LNCAP (cell line): Measurements from ENCODE around the gene SIK2.

ENCODE experiments used
- CTCF ChIP-seq: fragments of 450-650 bp; IDR thresholded peaks from 2 replicates; pipeline ENCODE4 v1.5.1; 2017; ENCODE audit warnings: mild to moderate bottlenecking

SIK2 gene

GRCh38 chr11:111635706-111636045 is 33.4 kb downstream of the SIK2 start:
- no peak for TF ChIP-seq CTCF

DNA sequence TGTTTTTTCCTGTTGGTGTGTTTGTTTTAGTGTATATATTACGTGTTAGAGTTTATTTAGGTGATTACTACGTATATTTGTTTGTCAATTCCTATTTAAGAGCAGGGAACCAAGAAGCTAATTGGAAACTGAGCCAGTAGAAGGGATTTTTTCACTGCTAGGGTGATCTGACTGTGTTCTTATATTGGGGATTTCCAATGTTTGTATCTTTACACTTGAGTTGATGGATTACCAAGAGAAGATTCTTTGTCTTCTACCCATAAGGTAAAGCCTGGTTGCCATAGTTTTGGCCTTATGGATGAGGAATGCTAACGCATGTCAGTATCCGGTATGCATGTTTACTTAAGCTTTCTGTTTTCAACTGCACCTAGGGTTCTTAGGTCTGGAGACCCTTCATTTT is 35.6 kb downstream of the SIK2 start:
- TF ChIP-seq CTCF: no peak

DNA sequence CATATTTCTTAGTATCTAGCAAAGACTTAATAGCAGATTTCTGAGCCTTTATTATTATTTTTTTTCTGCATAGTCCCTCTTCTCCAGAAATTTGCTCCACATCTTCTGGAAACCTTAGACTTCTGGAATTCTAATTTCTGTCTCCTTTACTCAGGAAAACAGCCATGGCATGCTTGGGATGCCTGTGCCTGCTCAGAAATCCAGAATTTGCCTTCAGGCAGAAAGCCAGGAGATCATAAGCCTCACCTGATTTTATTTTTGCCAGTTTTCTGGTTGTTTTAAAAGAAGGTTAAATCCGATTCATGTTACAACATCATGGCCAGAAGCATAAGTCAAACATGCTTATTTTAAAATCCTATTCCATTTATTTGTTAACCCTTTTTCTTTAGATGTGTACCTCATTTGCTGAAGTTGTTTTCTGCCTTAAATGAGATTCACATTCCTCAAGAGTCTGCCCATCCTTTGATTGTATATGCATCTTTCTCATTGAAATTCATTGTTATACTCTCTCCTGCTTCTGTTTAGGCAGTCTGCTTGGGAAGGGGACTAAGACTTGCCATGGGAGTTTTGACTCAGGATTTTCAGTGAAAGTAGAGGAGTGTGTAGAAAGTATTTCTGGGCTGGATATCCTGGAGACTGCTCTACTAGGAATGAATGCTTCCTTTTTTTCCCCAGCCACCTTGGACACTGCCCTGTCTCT is 37.1 kb downstream of the SIK2 start:
- TF ChIP-seq CTCF: no peak

DNA sequence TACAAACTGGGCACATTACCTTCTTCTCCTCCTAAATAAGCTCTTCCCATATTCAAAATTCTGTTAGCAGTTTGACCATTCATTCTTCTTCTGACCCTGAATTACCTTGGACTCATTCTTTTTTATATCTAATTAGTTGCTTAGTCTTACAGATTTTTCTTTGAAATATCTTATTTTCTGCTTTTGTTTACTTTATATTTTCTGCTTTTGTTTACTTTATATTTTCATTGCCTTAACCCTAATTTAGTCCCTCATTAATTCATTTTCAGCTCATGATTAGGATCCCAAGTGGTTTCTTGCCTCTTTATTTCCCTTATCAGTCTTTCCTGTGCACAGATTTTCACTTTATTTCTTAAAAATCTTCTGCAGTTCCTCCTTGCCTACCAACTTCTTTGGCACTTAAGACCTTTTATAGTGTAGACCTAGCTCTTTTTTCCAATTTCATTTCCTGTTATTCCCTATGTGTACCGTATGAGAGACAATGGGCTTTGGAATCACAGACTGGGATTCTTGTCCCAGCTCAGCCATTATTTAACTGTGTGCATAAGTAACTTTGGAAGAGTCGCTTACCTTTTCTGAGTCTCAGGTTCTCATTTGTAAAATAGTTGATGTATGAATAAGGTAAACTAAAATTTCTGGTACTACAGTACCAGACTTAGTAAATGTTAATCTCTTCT is 39.2 kb downstream of the SIK2 start:
- TF ChIP-seq CTCF: no peak

DNA sequence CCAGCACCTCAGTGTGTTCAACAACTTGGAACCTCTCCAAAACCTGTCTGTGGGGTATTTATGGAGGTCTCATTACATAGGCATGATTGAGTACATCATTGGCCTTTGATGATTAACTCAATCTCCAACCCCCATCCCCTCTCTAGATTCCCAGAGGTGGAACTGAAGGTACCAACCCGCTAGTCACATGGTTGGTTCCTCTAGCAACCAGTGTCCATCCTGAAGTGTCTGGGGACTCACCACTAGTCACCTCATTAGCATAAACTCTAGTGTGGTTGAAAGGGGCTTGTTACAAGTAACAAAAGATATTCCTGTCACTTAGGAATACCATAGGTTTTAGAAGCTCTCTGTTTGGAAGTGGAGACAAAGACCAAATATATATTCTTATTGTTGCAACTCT is 40.3 kb downstream of the SIK2 start:
- TF ChIP-seq CTCF: no peak

DNA sequence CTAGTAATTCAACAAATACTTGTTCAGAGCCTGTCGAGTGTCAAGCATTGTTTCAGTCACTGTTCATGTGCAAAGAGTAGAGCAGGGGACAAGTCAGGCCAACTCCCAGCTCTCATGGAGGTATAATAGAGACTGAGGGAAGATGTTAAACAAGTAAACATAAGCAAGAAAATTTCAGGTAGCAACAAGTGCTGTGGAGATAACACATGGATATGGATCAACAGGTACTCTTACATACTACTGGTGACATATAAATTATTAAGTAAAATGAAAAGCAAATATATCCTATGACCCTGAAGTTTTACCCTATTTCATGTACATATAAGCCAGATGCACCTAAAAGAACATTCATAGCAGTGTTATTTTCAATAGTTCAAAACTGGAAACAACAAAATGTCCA is 42.7 kb downstream of the SIK2 start:
- no peak for TF ChIP-seq CTCF

- no peak for TF ChIP-seq CTCF
Observed at GRCh38 chr11:111645657-111646316, 43.5 kb downstream of the SIK2 start.
